ENCODE data around the gene ENTHD1. TPM values are rescaled to one million over a fixed set of nuclear protein-coding genes. Genes with fewer than 3 reads are reported as not detected.
"Not testable (repeated sequence)": the region's sequence is repeated elsewhere in the genome, so short reads cannot be mapped to it uniquely, and the experiment has no call there.

ENTHD1 gene
- total RNA-seq, 3 donors from 2014 or later: not detected

GRCh38 chr22:39894554-39895092 is 1.1 kb upstream of the ENTHD1 start:
- TF ChIP-seq POLR2AphosphoS5 (IDR thresholded peaks at IDR 0.05) (no peak), CTCF (IDR thresholded peaks at IDR 0.05) (no peak), POLR2A (IDR thresholded peaks at IDR 0.05) (no peak)
- no peak overlapping the region for H3K27ac ChIP-seq
- no peaks in the 10 kb centered on the region for H3K4me1 ChIP-seq
- H3K4me3 ChIP-seq: no peak overlapping the region
- no peaks in the 10 kb centered on the region for H3K27me3 ChIP-seq
- no peaks in the 10 kb centered on the region for H3K36me3 ChIP-seq
- DNase-seq (ENCODE audit: low spot score in 2 of 2): no peak
- intact Hi-C loops (cut with DNase I; ENCODE audit: low total_unique reads): no loop called here
- no peaks in the 10 kb centered on the region for H3K9me3 ChIP-seq

GRCh38 chr22:39889924-39890323 is 3.6 kb downstream of the ENTHD1 start:
- H3K9me3 ChIP-seq; H3K4me1 ChIP-seq; H3K27ac ChIP-seq; DNase-seq (ENCODE audit: low spot score in 2 of 2); H3K4me3 ChIP-seq; H3K36me3 ChIP-seq; intact Hi-C loops (cut with DNase I; ENCODE audit: low total_unique reads); H3K27me3 ChIP-seq: not testable (repeated sequence)

GRCh38 chr22:39883057-39883456 is 10.5 kb downstream of the ENTHD1 start:
- no peaks in the 10 kb centered on the region for H3K9me3 ChIP-seq
- H3K4me3 ChIP-seq: no peak overlapping the region
- TF ChIP-seq CTCF (IDR thresholded peaks at IDR 0.05): no peak
- TF ChIP-seq POLR2AphosphoS5 (IDR thresholded peaks at IDR 0.05): no peak
- no peak for TF ChIP-seq POLR2A (IDR thresholded peaks at IDR 0.05)
- H3K36me3 ChIP-seq: no peaks in the 10 kb centered on the region
- H3K27me3 ChIP-seq: no peaks in the 10 kb centered on the region
- DNase-seq (ENCODE audit: low spot score in 2 of 2): no peak
- no peak overlapping the region for H3K27ac ChIP-seq
- intact Hi-C loops (cut with DNase I; ENCODE audit: low total_unique reads): no loop called here
- no peaks in the 10 kb centered on the region for H3K4me1 ChIP-seq

- no peak for TF ChIP-seq CTCF (IDR thresholded peaks at IDR 0.05)
- no peak for TF ChIP-seq POLR2A (IDR thresholded peaks at IDR 0.05)
- no peak for TF ChIP-seq POLR2AphosphoS5 (IDR thresholded peaks at IDR 0.05)
- no peak overlapping the region for H3K4me3 ChIP-seq
Measured at GRCh38 chr22:39880722-39881121, 12.8 kb downstream of the ENTHD1 start.

GRCh38 chr22:39877079-39877845 is 16.3 kb downstream of the ENTHD1 start:
- intact Hi-C loops (cut with DNase I; ENCODE audit: low total_unique reads): no loop called here
- TF ChIP-seq CTCF (IDR thresholded peaks at IDR 0.05) (no peak), POLR2A (IDR thresholded peaks at IDR 0.05) (no peak)
- Histone ChIP-seq H3K4me3 (no peak overlapping the region), H3K9me3 (no peaks in the 10 kb centered on the region), H3K27ac (no peak overlapping the region), H3K36me3 (no peaks in the 10 kb centered on the region), H3K27me3 (no peaks in the 10 kb centered on the region), H3K4me1 (no peaks in the 10 kb centered on the region)
- no peak for DNase-seq (ENCODE audit: low spot score in 2 of 2)

More at GRCh38 chr22:39880722-39881121, 12.8 kb downstream of the ENTHD1 start:
- intact Hi-C loops (cut with DNase I; ENCODE audit: low total_unique reads): no loop called here
- Histone ChIP-seq H3K9me3 (no peaks in the 10 kb centered on the region), H3K27ac (no peak overlapping the region), H3K36me3 (no peaks in the 10 kb centered on the region), H3K27me3 (no peaks in the 10 kb centered on the region), H3K4me1 (no peaks in the 10 kb centered on the region)
- no peak for DNase-seq (ENCODE audit: low spot score in 2 of 2)

GRCh38 chr22:39875176-39875885 is 18.2 kb downstream of the ENTHD1 start:
- H3K4me3 ChIP-seq; H3K9me3 ChIP-seq; H3K36me3 ChIP-seq; H3K4me1 ChIP-seq; DNase-seq (ENCODE audit: low spot score in 2 of 2); H3K27ac ChIP-seq; intact Hi-C loops (cut with DNase I; ENCODE audit: low total_unique reads); H3K27me3 ChIP-seq: not testable (repeated sequence)

All from breast epithelium (tissue), 4 donors.